Activated naive CD4-positive, alpha-beta T cell treated with anti-CD3 and anti-CD28 coated beads, Interleukin-2, amount 50 U/mL, for 72 hours (primary cell): Measurements from ENCODE around the gene TSEN2. TPM values are rescaled to one million over a fixed set of nuclear protein-coding genes. Genes with fewer than 3 reads are reported as not detected.
A peak's percentile ranks its signal among the peaks of the same experiment; 100 is the strongest.
"Not testable (repeated sequence)": the region's sequence is repeated elsewhere in the genome, so short reads cannot be mapped to it uniquely, and the experiment has no call there.

Source experiments
- ATAC-seq, 2 donors: fragments of 150-1000 bp; cut with Tn5 transposase; 2 replicates each; pipeline ENCODE4 v1.10.0; 2021; ENCODE audit warnings: mild to moderate bottlenecking in 2 of 2, moderate library complexity in 2 of 2
- DNase-seq, 2 donors: peaks; one replicate each; pipeline ENCODE4 v3.0.0; 2021 to 2022; ENCODE audit warnings: low spot score in 2 of 2
- H3K27ac Mint-ChIP-seq, 2 donors: one replicate each; pipeline ENCODE4 v1.8.0; 2022; ENCODE audit warnings: mild to moderate bottlenecking in 2 of 2, mixed read lengths in 2 of 2
- H3K36me3 Mint-ChIP-seq, 2 donors: one replicate each; pipeline ENCODE4 v1.8.0; 2022; ENCODE audit warnings: mixed read lengths in 2 of 2
- H3K9me3 Mint-ChIP-seq, 2 donors: one replicate each; pipeline ENCODE4 v1.8.0; 2022; ENCODE audit warnings: mixed read lengths in 2 of 2
- total RNA-seq, 2 donors: library from RNA; stranded (reverse); gene quantifications; one replicate each; pipeline ENCODE4 v1.2.3, GENCODE V29; 2022

Gene TSEN2
- total RNA-seq, 2 donors from 2014 or later: 6.6 to 14.2 TPM

GRCh38 chr3:12464181-12464580 is 20.1 kb upstream of the TSEN2 start:
- no peak for ATAC-seq
- no peak for DNase-seq
- H3K36me3 Mint-ChIP-seq: no peaks in the 10 kb centered on the region
- no peaks in the 10 kb centered on the region for H3K9me3 Mint-ChIP-seq
- H3K27ac Mint-ChIP-seq: no peak overlapping the region

GRCh38 chr3:12465151-12465835 is 19.0 kb upstream of the TSEN2 start:
- Mint-ChIP-seq H3K27ac (no peak overlapping the region), H3K9me3 (no peaks in the 10 kb centered on the region), H3K36me3 (no peaks in the 10 kb centered on the region)
- DNase-seq (no peak), ATAC-seq (no peak)

DNA sequence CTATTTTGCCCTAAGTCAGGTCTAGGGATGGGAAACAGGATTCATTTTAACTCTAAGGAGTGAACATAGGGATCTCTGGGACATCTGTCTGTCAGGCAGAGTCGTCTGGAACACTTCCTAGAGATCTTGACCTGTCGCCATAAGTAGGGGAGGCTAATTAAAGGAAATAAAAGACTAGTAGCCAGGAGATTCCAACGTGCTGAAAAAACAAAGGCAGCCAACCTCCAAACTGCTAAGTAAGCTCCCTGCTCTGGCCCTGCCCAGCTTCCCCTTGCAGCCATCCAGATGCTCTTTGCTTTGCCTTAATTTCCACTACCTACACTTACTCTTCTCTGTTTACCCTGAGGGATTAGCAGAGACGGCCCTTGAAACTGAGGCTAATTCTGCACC is 18.4 kb upstream of the TSEN2 start:
- Mint-ChIP-seq H3K36me3 (no peaks in the 10 kb centered on the region), H3K27ac (no peak overlapping the region), H3K9me3 (no peaks in the 10 kb centered on the region)
- ATAC-seq (no peak), DNase-seq (no peak)

- DNase-seq (no peak), ATAC-seq (no peak)
- Mint-ChIP-seq H3K9me3 (no peaks in the 10 kb centered on the region), H3K27ac (no peak overlapping the region), H3K36me3 (no peaks in the 10 kb centered on the region)
Observed at GRCh38 chr3:12467746-12468145, 16.5 kb upstream of the TSEN2 start.

- no peak overlapping the region for H3K27ac Mint-ChIP-seq
- no peaks in the 10 kb centered on the region for H3K36me3 Mint-ChIP-seq
- ATAC-seq: no peak
- peak in 1 of 2 donors; percentile 25 for DNase-seq
- no peaks in the 10 kb centered on the region for H3K9me3 Mint-ChIP-seq
Observed at GRCh38 chr3:12468276-12468675, 16.0 kb upstream of the TSEN2 start.

DNA sequence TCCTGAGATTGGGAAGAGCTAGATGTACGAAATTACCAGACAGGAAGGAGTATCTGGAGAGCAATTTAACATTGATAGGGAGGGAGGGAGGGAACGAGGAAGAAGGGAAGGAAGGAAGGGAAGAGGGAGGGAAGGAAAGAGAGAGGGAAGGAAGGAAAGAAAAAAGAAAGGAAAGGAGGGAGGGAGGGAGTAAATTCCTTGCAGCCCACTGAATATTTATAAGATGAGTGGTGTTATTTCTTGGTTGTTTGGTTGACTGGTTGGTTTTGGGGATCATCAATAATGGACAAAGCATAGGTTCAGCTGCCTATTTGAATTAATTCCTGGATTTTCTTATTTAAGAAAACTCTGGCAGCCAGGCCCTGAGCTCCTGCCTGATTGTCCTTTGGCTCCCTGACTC is 15.5 kb upstream of the TSEN2 start:
- no peaks in the 10 kb centered on the region for H3K9me3 Mint-ChIP-seq

DNA sequence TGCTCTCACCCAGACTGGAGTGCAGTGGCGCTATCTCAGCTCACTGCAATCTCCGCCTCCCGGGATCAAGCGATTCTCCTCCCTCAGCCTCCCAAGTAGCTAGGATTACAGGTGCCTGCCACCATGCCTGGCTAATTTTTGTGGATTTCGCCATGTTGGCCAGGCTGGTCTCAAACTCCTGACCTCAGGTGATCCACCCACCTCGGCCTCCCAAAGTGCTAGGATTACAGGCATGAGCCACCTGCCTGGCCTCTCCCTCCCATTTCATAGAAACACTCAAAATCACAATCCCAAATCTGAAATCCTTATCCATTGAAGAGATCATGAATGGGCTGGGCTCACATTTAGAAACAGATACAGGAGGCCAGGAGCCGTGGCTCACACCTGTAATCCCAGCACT is 15.1 kb upstream of the TSEN2 start:
- ATAC-seq, H3K9me3 Mint-ChIP-seq, H3K36me3 Mint-ChIP-seq, H3K27ac Mint-ChIP-seq: not testable (repeated sequence)
- peak in 1 of 2 donors; percentile 14 for DNase-seq

More for the DNA sequence above, 15.5 kb upstream of the TSEN2 start:
- DNase-seq: no peak
- no peak overlapping the region for H3K27ac Mint-ChIP-seq
- ATAC-seq: no peak
- no peaks in the 10 kb centered on the region for H3K36me3 Mint-ChIP-seq

- Mint-ChIP-seq H3K27ac (no peak overlapping the region), H3K9me3 (no peaks in the 10 kb centered on the region), H3K36me3 (no peaks in the 10 kb centered on the region)
- ATAC-seq (no peak), DNase-seq (no peak)
Observed at GRCh38 chr3:12470111-12470510, 14.2 kb upstream of the TSEN2 start.

DNA sequence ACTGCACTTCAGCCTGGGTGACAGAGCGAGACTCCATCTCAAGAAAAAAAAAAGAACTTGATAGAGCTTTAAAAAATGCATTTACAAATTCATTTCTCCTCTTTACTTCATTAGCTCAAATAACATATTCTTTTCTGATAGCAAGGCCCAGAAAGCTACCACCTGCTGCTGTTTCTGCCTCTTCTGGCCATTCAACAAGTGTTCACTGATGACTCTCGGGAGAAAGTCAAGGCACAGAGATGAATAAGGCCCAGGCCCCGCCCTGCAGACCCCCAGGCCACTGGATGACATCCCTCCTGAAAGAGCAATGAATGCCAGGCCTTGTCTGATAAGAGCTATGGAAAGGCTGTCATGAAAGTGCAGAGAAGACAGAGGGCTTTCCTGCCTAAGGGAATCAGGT is 13.6 kb upstream of the TSEN2 start:
- DNase-seq (peak in 1 of 2 donors; percentile 16), ATAC-seq (no peak)
- Mint-ChIP-seq H3K27ac (peak overlapping the region in 1 of 2 donors; percentile 73), H3K36me3 (no peaks in the 10 kb centered on the region), H3K9me3 (no peaks in the 10 kb centered on the region)

DNA sequence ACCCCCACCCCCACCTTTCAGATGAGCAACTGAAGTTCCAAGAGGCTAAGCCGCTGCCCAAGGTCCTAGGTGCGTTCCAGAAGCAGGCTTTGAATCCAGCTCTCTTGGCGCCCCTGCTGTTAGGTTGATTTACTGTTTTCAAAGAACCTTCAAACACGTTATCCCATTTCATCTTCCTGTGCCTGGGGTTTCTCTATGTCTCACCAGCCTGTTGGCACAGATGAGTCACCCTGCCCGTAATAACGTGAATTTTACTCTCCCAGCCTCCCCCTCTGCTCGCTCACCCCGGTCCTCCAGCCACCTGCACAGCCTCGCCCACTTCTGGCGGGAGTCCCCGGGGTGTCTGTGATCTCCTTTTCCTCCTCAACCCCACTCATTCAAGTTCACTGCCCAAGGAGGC is 13.0 kb upstream of the TSEN2 start:
- Mint-ChIP-seq H3K27ac (peak overlapping the region in 1 of 2 donors; percentile 73), H3K9me3 (no peaks in the 10 kb centered on the region), H3K36me3 (no peaks in the 10 kb centered on the region)
- peak; percentile 58 to 69 for DNase-seq
- peak; percentile 98 to 99 for ATAC-seq

- Mint-ChIP-seq H3K36me3 (no peaks in the 10 kb centered on the region), H3K9me3 (no peaks in the 10 kb centered on the region), H3K27ac (peak overlapping the region in 1 of 2 donors; percentile 73)
- DNase-seq: no peak
- no peak for ATAC-seq
Observed at GRCh38 chr3:12472000-12472610, 12.2 kb upstream of the TSEN2 start.

DNA sequence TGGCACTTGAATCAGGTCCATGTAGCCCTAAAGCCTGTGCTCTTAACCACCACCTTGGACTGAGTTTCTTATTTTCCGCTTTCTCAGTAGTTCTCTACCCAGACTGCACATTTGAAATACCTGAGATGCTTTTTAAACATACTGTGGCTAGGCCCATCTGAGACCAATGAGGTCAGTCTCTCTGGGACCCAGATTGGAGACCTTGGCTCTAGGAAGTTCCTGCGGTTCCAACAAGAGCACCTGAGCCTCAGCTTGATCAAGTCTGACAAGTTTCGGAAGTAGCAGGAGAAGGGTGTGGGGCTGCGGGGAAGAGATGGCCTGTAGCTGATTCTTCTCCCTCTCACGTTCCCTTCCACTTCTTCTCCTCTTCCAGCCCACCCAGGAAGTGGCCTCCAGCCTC is 11.5 kb upstream of the TSEN2 start:
- ATAC-seq: no peak
- Mint-ChIP-seq H3K9me3 (no peaks in the 10 kb centered on the region), H3K36me3 (no peaks in the 10 kb centered on the region), H3K27ac (no peak overlapping the region)
- DNase-seq: no peak

- ATAC-seq (no peak), DNase-seq (no peak)
- no peaks in the 10 kb centered on the region for H3K9me3 Mint-ChIP-seq
- no peaks in the 10 kb centered on the region for H3K36me3 Mint-ChIP-seq
- H3K27ac Mint-ChIP-seq: no peak overlapping the region
Observed at GRCh38 chr3:12473511-12473910, 10.8 kb upstream of the TSEN2 start.

- ATAC-seq: no peak
- H3K27ac Mint-ChIP-seq: peak overlapping the region in 1 of 2 donors; percentile 48
- no peak for DNase-seq
- H3K9me3 Mint-ChIP-seq: no peaks in the 10 kb centered on the region
- no peaks in the 10 kb centered on the region for H3K36me3 Mint-ChIP-seq
Observed at GRCh38 chr3:12476238-12476897, 7.9 kb upstream of the TSEN2 start.

- DNase-seq (no peak), ATAC-seq (no peak)
- Mint-ChIP-seq H3K27ac (no peak overlapping the region), H3K36me3 (no peaks in the 10 kb centered on the region), H3K9me3 (no peaks in the 10 kb centered on the region)
Observed at GRCh38 chr3:12477256-12477655, 7.0 kb upstream of the TSEN2 start.

GRCh38 chr3:12478326-12478725 is 6.0 kb upstream of the TSEN2 start:
- no peak for DNase-seq
- H3K36me3 Mint-ChIP-seq: no peaks in the 10 kb centered on the region
- no peaks in the 10 kb centered on the region for H3K9me3 Mint-ChIP-seq
- no peak overlapping the region for H3K27ac Mint-ChIP-seq
- no peak for ATAC-seq

DNA sequence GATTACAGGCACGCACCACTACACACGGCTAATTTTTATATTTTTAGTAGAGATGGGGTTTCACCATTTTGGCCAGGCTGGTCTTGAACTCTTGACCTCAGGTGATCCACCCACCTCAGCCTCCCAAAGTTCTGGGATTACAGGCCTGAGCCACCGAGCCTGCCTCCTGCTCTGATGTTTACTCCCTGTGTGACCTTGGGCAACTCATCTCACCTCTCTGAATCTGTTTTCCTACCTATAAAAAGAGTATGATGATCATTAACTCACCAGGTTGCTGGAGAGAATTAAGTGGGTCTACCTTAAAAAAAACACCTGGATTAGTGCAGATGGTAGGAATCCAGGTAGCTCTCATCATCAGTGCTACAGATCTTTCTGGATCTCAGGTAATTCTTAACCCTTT is 5.1 kb upstream of the TSEN2 start:
- not testable (repeated sequence) for DNase-seq, ATAC-seq, H3K9me3 Mint-ChIP-seq, H3K36me3 Mint-ChIP-seq, H3K27ac Mint-ChIP-seq
